Transverse colon (tissue), 4 donors: Measurements from ENCODE around the gene KY.

Experiments
- EP300 ChIP-seq: sonication (generic); formaldehyde crosslinking; IDR thresholded peaks from one replicate; pipeline ENCODE4 v1.6.1; 2017; ENCODE audit warnings: antibody characterized with exemption, low read depth
- POLR2A ChIP-seq: fragments of 450-650 bp; IDR thresholded peaks from one replicate; pipeline ENCODE4 v1.6.1; 2016; ENCODE audit warnings: antibody characterized with exemption, mild to moderate bottlenecking, moderate library complexity
- POLR2AphosphoS5 ChIP-seq, 3 donors: sonication (generic); formaldehyde crosslinking; IDR thresholded peaks; one replicate each; pipeline ENCODE4 v1.6.1; 2016; ENCODE audit warnings: antibody characterized with exemption in 3 of 3
- TF ChIP-seq, protein P1 (sequence below), 5 experiments: fragments of 200-600 bp in 3 of 5; fragments of 450-650 bp in 2 of 5; sonication (generic) in 3 of 5; IDR thresholded peaks; 1 replicate in 2 of 5; 2 replicates in 3 of 5; pipeline ENCODE4 v1.5.1; 2016 to 2017; ENCODE audit warnings: antibody characterized with exemption in 5 of 5, inconsistent platforms in 3 of 5, mild to moderate bottlenecking in 2 of 5, moderate library complexity in 1 of 5

DNA sequence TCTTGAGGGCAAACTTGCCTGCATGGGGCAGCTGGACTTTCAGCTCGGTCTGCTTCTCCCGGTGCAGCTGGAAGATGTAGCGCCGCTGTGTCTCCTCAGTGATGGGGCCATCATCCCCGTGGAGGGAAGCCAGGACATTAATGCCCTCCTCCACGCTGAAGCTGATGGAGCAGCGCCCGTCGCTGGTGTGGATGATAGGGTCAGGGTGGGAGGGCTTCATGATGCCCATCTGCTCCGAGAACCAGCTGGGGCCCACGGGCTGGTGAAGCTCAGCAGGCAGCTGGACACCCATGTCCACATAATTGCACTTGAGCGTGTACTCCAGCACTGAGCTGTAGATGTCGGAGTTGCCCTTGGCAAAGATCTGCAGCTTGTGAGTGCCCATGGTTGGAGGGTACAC is 46.9 kb downstream of the KY start:
- TF ChIP-seq EP300, result no peak
- no peak for TF ChIP-seq POLR2A
- TF ChIP-seq, protein P1, sequence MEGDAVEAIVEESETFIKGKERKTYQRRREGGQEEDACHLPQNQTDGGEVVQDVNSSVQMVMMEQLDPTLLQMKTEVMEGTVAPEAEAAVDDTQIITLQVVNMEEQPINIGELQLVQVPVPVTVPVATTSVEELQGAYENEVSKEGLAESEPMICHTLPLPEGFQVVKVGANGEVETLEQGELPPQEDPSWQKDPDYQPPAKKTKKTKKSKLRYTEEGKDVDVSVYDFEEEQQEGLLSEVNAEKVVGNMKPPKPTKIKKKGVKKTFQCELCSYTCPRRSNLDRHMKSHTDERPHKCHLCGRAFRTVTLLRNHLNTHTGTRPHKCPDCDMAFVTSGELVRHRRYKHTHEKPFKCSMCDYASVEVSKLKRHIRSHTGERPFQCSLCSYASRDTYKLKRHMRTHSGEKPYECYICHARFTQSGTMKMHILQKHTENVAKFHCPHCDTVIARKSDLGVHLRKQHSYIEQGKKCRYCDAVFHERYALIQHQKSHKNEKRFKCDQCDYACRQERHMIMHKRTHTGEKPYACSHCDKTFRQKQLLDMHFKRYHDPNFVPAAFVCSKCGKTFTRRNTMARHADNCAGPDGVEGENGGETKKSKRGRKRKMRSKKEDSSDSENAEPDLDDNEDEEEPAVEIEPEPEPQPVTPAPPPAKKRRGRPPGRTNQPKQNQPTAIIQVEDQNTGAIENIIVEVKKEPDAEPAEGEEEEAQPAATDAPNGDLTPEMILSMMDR (IDR thresholded peaks at IDR 0.05), result no peak
- no peak for TF ChIP-seq POLR2AphosphoS5 (IDR thresholded peaks at IDR 0.05)
